GM12878 (cell line): ENCODE data around the gene OR4D6.

Source experiments
- ASH2L ChIP-seq: fragments of 300-600, 200-600 bp; sonication (generic); IDR thresholded peaks from 2 replicates; pipeline ENCODE4 v1.6.1; 2017; ENCODE audit warnings: low read depth, mild to moderate bottlenecking, borderline replicate concordance
- CTCF ChIP-seq, 3 experiments: IDR thresholded peaks in 2 of 3; conservative IDR thresholded peaks in 1 of 3; 2 replicates each; pipeline ENCODE4 v1.5.1; 2011; ENCODE audit warnings: low read depth in 3 of 3, low read length in 3 of 3, mild to moderate bottlenecking in 3 of 3, control low read depth in 2 of 3, moderate library complexity in 2 of 3, inconsistent platforms in 1 of 3, mixed read lengths in 1 of 3; ENCODE audit not compliant: control insufficient read depth in 2 of 3, insufficient read depth in 1 of 3; ENCODE audit errors: extremely low read depth in 1 of 3
- MEF2A ChIP-seq: IDR thresholded peaks from 2 replicates; pipeline ENCODE4 v1.6.1; 2011; ENCODE audit warnings: low read depth, mild to moderate bottlenecking, low read length, moderate library complexity; ENCODE audit not compliant: insufficient read depth
- POLR2A ChIP-seq: IDR thresholded peaks from 2 replicates; pipeline ENCODE4 v1.6.1; 2011; ENCODE audit warnings: low read depth, mild to moderate bottlenecking, low read length
- RAD21 ChIP-seq: IDR thresholded peaks from 2 replicates; pipeline ENCODE4 v1.6.1; 2011; ENCODE audit warnings: mild to moderate bottlenecking, low read depth, low read length, moderate library complexity; ENCODE audit not compliant: insufficient read depth
- TBL1XR1 ChIP-seq: IDR thresholded peaks from 2 replicates; pipeline ENCODE4 v1.6.1; 2012; ENCODE audit warnings: low read depth, low read length, improper control_type of control experiment
- USF2 ChIP-seq: IDR thresholded peaks from 2 replicates; pipeline ENCODE4 v1.6.1; 2011; ENCODE audit warnings: low read depth, low read length, improper control_type of control experiment, borderline replicate concordance
- ZNF592 ChIP-seq: fragments of 450-650 bp; IDR thresholded peaks from 2 replicates; pipeline ENCODE4 v1.6.1; 2017; ENCODE audit warnings: mild to moderate bottlenecking, moderate library complexity

GRCh38 chr11:59479906-59480305 is 23.1 kb downstream of the OR4D6 start:
- TF ChIP-seq ASH2L, result no peak
- no peak for TF ChIP-seq ZNF592
- TF ChIP-seq CTCF (IDR thresholded peaks at IDR 0.05 in 2 of 3, conservative IDR thresholded peaks at IDR 0.05 in 1 of 3; ENCODE audit: control insufficient read depth in 2 of 3, extremely low read depth in 1 of 3, insufficient read depth in 1 of 3, low read depth in 3 of 3, low read length in 3 of 3), result no peak
- TF ChIP-seq MEF2A, result no peak
- TF ChIP-seq TBL1XR1, result no peak
- TF ChIP-seq RAD21, result no peak
- no peak for TF ChIP-seq POLR2A
- no peak for TF ChIP-seq USF2
